ENCODE results near the gene THTPA.

DNA sequence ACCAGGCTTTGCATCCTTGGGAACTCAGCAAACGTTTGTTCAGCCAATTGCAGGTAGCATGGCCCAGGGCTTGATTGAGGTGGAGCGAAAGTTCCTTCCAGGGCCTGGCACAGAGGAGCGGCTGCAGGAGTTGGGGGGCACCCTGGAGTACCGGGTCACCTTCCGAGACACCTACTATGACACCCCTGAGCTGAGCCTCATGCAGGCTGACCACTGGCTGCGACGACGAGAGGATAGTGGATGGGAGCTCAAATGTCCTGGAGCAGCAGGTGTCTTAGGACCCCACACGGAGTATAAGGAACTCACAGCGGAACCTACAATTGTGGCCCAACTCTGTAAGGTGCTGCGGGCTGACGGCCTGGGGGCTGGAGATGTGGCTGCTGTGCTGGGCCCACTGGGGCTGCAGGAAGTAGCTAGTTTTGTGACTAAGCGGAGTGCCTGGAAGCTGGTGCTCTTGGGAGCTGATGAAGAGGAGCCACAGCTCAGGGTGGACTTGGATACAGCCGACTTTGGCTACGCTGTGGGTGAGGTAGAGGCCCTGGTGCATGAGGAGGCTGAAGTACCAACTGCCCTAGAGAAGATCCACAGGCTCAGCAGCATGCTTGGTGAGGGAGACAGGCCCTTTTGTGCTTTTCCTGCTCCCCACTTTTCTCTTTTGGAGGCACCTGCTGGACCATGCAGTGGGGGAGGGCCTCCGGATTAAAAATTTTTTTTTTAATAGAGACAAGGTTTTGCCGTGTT lies 799 bp downstream of the THTPA start:
- TF ChIP-seq, protein P1, sequence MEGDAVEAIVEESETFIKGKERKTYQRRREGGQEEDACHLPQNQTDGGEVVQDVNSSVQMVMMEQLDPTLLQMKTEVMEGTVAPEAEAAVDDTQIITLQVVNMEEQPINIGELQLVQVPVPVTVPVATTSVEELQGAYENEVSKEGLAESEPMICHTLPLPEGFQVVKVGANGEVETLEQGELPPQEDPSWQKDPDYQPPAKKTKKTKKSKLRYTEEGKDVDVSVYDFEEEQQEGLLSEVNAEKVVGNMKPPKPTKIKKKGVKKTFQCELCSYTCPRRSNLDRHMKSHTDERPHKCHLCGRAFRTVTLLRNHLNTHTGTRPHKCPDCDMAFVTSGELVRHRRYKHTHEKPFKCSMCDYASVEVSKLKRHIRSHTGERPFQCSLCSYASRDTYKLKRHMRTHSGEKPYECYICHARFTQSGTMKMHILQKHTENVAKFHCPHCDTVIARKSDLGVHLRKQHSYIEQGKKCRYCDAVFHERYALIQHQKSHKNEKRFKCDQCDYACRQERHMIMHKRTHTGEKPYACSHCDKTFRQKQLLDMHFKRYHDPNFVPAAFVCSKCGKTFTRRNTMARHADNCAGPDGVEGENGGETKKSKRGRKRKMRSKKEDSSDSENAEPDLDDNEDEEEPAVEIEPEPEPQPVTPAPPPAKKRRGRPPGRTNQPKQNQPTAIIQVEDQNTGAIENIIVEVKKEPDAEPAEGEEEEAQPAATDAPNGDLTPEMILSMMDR (conservative IDR thresholded peaks at IDR 0.05), result no peak
- TF ChIP-seq EZH2 (IDR thresholded peaks at IDR 0.05; ENCODE audit: low read depth), result no peak
